Left forelimb (tissue), 1 donor: Measurements from ENCODE around the gene SERPINA6.
"Not testable (repeated sequence)": the region's sequence is repeated elsewhere in the genome, so short reads cannot be mapped to it uniquely, and the experiment has no call there.

Experiments used
- DNase-seq: peaks from one replicate; pipeline ENCODE4 v3.0.0-alpha.2; 2018; ENCODE audit warnings: low spot score

Gene SERPINA6

GRCh38 chr14:94322648-94323570 is at the start of gene SERPINA6:
SERPINA6 (minus strand) TSS chr14:94323336; CDS start chr14:94314648, 8,688 bp downstream.
- DNase-seq: no peak

- DNase-seq: no peak
Observed at GRCh38 chr14:94372021-94372605, 49.0 kb upstream of the SERPINA6 start.

GRCh38 chr14:94370524-94370910 is 47.4 kb upstream of the SERPINA6 start:
- no peak for DNase-seq

GRCh38 chr14:94369766-94370523 is 46.8 kb upstream of the SERPINA6 start:
- not testable (repeated sequence) for DNase-seq

- no peak for DNase-seq
Observed at GRCh38 chr14:94368956-94369355, 45.8 kb upstream of the SERPINA6 start.

GRCh38 chr14:94368243-94368590 is 45.1 kb upstream of the SERPINA6 start:
- no peak for DNase-seq

GRCh38 chr14:94367347-94368242 is 44.5 kb upstream of the SERPINA6 start:
- DNase-seq: no peak

- DNase-seq: no peak
Observed at GRCh38 chr14:94366146-94366915, 43.2 kb upstream of the SERPINA6 start, which contains the start of gene SERPINA2. SERPINA2 (minus strand) TSS chr14:94366698.

GRCh38 chr14:94365624-94366023 is 42.5 kb upstream of the SERPINA6 start:
- DNase-seq: no peak

GRCh38 chr14:94364964-94365363 is 41.8 kb upstream of the SERPINA6 start:
- DNase-seq: no peak

GRCh38 chr14:94364037-94364436 is 40.9 kb upstream of the SERPINA6 start:
- DNase-seq: no peak

- no peak for DNase-seq
Observed at GRCh38 chr14:94363151-94363624, 40.1 kb upstream of the SERPINA6 start.

GRCh38 chr14:94362614-94363133 is 39.5 kb upstream of the SERPINA6 start:
- no peak for DNase-seq

GRCh38 chr14:94361682-94362081 is 38.5 kb upstream of the SERPINA6 start:
- no peak for DNase-seq

GRCh38 chr14:94360945-94361565 is 37.9 kb upstream of the SERPINA6 start:
- DNase-seq: no peak

- DNase-seq: no peak
Observed at GRCh38 chr14:94357166-94357565, 34.0 kb upstream of the SERPINA6 start.

- no peak for DNase-seq
Observed at GRCh38 chr14:94356379-94357056, 33.4 kb upstream of the SERPINA6 start.

- no peak for DNase-seq
Observed at GRCh38 chr14:94355191-94355794, 32.2 kb upstream of the SERPINA6 start.

- DNase-seq: no peak
Observed at GRCh38 chr14:94354638-94355185, 31.6 kb upstream of the SERPINA6 start.
